ENCODE data around the gene TH. TPM values are rescaled to one million over a fixed set of nuclear protein-coding genes. Genes with fewer than 3 reads are reported as not detected.
"Not testable (repeated sequence)": the region's sequence is repeated elsewhere in the genome, so short reads cannot be mapped to it uniquely, and the experiment has no call there.

TH gene
- total RNA-seq, 1 donor from 2014 or later: 0.40 TPM

DNA sequence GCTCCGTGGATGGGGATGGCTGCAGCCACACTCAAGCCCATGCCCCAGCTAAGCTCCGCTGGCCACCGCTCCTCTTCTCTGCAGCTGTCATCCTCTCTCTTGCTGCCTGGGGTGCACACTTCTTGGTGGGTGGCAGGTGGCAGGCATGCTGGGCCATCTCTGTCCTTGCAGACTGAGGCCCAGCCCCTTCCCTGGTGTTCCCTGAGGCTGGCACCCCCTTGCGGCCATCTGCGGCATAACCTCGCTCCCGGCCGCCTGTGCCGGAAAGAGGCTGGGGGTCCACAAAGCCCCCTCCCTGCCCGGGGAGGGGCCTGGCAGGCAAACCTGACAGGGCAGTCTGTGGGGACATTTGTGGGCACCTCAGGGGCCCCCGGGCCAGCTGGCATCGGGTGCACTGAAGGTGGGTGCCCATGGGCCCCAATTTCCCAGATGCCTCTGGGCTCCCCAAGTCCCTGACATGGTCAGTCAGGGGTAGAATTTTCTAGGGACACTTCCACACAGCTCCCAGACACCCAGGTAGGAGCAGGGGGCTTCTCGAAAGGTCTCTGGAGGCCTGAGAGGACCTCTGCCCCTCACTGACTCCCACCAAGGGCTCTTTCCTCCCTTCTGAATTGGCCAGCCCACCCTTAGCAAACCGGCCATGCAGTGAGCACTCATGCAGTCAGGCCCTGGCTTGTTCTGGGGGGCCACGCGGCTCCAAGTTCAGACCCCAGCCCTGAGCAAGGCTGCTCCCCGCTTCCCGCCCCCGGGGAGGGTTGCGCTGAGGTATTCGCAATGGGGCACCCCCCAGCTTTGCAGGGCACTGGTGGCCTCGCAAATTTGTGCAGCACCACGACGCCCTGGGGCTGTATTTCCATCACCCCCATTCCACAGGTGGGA lies 23.5 kb upstream of the TH start:
- ATAC-seq: no peak

DNA sequence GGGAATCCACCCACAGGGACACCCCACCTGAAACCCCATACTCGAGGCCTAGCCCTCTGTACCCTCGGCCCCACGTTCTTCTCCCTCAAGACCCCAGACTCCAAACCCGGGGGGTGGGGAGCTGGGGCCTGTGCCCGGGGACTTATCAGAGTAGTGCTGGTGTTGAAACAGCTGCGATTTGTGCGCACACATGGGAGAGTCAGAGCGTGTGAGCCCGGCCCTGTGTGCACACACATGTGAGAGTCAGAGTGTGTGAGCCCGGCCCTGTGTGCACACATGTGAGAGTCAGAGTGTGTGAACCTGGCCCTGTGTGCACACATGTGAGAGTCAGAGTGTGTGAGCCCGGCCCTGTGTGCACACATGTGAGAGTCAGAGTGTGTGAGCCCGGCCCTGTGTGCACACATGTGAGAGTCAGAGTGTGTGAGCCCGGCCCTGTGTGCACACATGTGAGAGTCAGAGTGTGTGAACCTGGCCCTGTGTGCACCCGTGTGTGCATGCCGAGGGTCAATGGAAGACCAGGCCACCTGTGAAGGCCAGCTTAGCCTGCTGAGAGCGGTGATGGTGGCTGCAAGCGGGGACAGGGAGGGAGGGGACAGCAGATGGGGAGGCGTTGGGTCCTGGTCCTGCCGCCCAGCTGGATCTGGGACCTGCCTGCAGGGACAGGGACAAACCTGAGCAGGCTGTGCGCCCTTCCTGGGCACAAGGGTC lies 22.4 kb upstream of the TH start:
- ATAC-seq: not testable (repeated sequence)

DNA sequence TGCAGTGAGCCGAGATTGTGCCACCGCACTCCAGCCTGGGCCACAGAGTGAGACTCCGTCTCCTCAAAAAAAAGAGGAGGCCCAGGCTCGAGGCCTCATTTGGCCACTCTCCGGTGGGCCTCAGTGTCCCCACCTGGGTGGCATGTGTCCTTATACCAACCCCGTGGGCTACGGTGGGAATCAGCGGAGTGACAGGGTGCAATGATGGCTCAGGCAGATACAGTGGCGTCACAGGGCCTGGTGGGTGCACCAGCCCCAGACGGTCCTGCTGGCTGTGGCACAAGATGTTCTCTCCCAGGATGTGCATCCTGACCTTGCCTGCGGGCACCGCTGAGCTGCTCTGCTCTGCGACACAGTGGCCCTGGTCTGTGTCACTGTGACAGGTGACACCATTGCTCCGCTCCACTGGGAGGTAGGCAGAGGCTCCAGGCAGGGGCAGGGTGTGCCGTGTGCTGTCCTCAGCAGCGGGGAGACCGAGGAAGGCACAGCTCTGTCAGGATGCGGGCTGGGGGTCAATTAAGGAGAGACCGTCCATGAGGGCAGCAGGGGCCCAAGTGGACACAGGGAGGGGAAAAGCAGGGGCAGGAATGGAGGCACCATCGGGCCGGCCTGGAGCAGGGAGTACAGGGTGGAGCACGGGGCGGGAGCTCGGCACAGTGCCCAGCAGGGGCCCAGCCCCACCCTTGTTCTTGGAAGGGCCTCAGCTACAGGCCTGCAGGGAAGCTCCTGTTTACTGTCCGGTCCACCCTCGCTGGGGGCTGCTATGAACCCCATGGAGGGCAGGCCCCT lies 21.7 kb upstream of the TH start:
- no peak for ATAC-seq

DNA sequence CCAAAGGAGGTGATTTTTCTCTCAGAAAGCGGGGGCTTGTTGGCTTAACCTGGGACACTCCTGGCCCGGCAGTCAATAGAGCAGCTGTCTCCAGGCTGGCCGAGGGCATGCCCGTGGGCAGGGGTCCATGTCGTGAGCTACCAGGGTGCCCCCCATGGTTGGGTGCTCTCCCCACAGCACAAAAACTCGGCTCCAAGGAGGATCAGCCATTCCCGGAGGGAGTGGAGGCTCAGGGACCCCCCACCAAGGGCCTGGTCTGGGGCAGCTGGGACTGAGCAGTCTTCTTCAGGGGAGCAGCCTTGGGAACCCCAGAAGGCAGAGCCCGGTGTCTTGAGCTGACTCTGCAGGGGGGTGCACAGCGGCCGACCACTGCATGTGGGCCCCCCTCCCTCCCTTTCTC lies 20.8 kb upstream of the TH start:
- ATAC-seq: no peak

DNA sequence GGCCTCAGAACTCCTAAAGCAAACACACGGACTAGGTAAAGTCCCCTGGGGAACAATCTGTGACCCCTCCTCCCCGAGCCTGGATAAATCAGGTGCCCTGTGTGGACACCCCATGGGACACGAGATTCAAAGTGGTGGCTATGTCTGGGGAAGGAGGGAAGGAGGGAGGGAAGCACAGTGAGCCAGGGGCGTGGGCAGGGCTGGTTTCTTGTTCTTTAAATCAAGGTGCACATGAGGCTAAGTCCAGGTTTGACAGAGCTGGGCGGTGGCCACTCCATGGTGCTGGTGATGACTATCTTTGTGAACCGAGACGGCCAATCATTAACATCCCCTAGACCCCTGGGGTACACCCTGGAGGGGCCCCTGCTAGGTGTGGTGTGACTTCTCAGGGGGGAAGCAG lies 20.3 kb upstream of the TH start:
- ATAC-seq: no peak

DNA sequence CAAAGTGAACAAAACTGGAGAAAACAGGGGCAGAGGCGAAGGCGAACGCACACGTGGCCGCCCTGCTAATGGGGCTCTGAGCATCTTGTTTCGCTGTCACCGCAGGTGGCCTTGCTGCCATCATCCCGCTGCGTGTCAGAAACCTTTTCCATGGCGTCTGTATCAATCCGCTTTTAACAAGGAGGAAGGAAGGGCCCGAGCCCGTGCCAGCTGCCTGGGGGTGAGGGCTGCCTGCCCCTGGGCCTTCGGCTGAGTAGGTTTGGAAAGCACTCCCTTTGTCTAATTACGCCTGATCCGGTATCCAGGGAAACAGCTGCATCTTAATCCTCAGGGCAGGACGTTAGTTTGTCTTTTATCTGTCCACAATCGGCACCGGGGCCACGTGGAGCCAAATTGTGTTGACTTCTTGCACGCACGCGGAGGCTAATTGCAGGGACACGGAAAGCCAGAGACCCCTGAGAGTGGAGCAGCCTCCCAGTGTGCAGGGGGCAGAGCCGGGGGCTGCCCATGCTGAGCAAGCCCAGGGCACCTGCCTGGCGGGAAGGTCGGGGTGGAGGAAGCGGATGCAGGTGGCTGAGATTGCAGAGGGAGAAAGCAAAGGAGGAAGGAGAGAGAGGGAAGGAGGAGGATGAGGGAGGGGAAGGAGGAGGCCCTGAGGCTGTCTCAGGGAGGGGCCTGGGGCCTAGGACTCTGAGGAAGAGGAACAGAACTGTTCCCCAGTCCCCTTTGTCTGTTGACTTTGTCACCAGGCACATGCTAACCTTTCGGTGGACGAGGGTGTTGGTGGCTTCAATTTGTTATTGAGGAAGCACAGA lies 19.2 kb upstream of the TH start:
- ATAC-seq: no peak

DNA sequence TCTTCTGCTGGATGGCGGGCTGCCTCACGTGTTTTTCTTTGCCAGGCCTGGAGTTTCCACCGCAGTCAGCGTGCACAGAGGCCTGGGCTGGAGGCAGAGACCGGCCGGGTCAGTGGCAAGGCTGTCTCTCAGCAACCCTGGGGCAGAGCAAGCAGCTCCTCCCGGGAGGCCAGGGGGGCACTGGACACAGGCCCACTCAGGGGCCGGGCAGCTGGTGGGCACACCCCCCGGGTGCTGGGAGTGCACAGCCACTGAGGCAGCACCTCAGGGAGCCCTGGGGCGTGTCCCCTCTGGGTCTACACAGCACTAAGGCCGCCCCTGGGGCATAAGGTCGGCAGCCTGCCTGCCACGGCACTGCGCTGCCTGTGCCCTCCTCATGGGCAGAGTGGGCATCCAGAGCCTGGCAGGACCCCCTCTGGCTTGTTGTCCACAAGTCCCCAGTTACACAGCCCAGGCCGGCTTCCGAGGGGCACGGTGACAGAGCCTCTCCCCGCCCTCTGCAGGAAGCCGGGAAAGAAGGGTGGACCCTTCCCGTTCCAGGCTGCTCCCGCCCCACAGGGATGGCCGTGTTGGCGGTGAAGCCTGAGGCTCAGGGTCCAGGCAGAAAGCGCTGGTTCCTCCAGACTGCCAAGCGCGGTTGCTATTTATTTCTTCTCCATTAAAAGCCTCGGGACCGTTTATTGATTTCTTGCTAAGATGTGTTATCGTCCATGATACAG lies 18.5 kb upstream of the TH start:
- no peak for ATAC-seq

DNA sequence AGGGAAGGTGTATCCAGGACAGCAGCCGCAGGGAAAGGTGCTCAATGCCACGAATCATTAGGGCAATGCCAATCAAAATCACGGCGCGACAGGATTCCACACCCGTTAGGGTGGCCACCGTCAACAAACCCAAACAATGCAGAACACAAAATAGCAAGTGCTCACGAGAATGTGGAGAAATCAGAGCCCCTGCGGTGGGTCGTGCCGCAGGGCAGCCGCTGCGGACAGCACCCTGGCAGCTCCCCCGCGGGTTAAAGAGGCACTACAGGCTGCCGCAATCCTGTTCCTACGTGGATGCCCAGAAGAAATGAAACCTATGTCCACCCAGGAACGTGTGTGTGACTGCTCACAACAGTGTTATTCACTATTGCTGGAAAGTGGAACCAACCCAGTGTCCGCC lies 17.1 kb upstream of the TH start:
- ATAC-seq: no peak

DNA sequence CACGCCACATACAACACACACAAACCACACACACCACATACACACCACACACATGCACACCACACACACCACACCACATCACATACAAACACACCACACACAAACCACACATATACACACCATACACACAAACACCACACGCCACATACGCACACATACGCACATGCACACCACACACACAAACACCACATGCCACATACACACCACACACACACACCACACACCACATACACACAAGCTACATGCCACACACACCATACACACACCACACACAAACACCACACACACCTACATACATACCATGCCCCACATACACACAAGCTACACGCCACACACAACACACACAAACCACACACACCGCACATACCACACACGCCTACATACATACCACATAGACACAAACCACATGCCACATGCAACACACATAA lies 15.7 kb upstream of the TH start:
- no peak for ATAC-seq

DNA sequence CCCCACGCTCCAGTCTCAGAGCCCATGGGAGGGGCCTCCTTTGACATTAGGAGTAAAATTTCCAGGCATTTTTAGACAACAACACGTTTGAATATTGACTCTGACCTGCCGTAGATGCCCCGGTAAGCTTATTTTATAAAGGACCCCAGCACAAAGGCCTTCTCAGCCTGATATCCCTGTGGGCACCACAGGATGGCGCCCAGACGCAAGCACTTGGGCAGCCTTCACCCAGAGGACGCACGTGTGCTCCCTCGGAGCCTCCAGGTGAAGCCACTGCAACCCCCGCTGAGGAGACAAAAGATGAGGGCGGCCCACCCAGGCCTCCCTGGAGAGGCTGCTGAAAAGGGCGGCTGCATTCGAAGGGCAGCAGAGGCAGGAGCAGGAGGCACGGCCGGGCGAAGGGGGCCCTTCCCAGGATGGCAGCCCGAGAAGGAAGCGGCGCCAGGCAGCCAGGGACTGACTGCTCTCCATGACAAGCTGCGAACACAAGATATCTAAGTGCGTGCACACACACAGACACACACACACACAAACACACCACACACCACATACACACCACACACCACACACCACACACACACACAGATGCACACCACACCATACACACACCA lies 15.2 kb upstream of the TH start:
- peak; percentile 48 for ATAC-seq

DNA sequence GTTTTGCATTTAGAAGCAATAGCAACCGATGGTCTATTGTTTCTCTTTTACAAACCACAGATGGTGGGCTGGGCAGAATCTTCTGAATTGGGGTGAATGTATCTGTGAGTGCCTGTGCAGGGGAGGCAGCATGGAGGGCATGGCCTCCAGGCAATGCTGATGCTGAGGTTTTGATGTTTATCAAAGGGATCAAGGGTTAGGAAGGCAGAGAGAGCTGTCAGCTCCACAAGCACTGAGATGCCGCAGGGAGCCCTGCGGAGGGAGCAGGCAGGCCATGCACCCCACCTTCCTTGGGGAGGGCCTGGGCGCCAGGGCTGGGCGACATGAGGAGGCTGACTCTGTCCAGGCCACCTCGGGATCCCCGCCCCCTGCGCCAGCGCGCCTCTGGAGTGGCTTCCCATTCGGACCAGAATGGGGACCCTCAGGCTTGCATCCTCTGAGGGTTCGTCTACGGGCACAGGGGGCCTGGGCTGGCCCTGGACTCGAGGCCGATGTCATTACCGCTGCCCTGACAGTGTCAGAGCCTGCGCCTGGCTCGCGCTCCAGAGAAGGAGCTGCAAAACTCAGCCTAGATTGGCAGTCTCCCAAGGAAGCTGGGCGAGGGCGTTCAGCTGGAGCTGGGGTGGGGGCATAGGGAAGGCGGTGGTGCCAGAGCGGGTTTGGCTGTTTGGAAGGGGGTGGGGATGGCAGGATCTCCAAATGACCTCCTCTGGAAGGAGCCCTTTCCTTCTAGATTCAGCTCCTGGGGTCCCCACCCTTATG lies 13.9 kb upstream of the TH start:
- ATAC-seq: no peak

DNA sequence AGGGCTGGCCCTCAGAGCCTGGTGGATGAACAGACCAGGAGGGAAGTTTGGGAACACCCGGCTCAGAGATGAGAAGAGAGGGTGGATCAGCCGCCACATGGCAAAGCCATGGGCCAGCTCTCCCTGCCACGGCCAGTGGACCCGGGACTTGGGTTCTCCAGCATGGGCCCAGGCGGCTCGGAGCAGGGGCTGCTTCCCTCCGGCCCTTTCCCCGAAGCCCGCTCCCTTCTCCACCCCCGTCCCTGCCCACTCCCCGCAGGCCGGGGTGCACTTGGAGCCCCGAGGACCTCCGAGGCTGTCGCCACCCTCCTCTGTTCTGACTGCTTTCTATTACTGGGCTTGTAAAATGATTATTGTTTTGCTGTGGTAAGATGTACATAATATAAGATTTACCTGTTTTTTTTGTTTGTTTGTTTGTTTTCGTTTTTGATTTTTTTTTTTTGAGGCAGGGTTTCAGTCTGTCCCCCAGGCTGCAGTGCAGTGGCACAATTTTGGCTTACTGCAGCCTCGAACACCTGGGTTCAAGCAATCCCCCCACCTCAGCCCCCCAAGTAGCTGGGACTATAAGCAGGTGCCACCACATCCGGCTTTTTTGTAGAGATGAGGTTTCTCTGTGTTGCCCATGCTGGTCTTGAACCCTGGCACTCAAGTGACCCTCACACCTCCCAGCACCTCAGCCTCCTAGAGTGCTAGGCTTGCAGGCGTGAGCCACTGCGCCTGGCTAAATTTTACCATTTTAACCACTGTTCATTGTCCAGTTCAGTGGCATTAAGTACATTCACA lies 11.3 kb upstream of the TH start:
- ATAC-seq: no peak

DNA sequence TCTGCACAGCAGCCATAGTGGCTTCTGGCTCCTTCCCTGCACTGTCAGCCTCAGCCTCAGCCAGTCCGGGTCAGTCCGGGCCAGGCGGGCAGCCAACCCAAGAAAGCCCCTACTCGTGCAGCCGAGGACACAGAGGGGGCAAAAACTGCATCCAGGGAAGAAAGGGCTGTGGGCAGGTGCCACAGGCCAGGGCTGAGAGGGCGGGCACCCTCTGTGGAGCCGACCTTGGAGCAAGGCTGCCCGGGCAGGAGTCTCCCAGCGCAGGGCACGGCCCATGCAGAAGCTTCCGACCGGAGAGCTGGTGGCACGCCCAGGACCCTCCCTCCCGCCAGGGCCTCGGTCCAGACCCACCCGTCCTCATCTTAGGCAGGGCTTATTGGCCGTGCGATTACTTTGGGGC lies 10.5 kb upstream of the TH start:
- no peak for ATAC-seq

DNA sequence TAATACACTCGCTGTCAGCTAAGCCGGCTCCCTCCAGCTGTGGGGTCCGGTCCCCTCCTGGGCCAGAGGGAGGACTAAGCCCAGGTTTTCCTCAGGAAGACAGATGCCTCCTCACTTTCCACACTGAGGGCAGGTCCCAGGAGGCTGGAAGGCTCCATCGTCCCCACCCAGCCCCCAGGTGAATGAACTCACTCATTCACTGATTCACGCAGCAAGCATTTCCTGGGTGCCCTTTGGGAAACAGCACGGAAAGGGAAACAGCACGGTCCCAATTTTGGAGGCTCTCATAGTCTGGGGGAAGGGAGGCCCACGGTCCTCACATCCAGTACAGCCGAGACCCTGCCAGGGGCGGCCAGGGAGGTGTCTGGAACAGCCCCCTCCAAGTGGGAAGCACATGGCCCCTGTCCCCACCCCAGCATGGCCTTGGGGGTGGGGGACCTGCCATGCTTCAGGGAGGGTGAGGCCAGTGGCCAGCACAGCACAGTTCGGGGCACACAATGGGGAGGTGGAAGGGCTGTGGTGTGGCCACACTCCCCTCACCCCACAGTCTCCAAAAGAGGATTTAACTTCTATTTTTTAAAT lies 9.3 kb upstream of the TH start:
- ATAC-seq: peak; percentile 21

DNA sequence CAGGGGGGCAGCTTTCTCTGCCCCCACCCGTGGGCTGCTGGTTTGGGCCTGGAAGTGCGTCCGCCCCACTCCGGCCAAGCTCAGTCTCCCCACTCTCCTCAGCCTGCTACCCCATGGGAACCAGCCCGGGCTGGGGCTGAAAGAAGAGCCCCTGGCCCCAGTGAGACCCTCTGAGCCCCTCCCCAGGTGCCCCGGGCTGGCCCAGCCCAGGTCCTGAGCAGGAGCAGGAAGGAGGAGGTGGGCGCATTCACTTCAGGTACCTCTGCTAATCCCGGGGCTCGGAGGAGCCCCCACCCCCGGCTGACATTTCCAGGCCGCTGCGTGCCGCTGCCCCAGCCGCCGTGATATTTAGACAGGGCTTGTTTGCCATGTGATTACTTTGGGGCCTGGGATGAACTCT lies 8.7 kb upstream of the TH start:
- ATAC-seq: no peak

DNA sequence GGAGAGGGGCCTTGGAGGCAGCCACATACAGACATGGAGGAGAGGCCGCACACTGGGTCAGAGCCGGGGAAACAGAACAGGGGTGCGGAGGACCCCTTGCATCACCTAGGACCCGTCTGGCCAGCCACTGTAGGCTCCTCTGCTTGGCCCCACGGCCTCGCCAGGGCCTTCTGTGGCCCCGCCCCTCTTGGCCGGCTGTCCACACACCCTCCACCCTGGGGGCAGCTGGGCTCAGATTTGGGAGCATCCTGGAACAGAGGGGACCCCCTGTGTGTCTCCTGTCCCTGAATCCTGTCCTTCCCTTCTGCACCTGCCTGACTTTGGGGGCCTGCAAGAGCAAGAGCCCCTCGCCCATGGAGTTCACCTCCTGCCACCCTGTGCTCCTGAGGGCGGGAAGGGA lies 7.9 kb upstream of the TH start:
- no peak for ATAC-seq

DNA sequence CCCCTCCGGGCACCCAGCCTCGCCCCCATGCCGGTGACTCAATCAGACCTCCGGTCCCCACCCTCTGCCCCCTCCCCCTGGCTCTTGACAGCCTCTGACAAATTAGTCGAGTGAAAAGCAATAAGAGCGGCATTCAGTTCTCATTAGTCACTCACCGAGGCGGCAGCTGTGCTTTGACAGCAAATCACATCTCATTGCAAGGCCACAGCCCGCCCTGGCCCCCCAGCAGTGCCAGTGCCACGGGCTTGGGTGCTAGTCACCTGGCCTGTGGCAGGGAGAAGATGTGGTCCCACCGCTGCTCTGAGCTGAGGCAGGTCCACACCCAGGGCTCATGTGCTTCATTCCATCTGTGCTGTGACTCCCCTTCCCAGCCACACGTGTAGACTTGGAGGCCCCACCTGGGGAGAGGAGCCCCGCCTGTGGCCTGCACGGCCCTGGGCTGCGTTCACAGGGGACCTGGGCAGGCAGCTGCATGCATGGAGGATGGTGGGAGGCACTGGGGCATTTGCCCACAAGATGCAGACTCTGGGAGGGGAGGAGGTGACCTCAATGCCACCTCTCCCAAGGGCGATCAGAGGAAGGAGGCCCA lies 7.4 kb upstream of the TH start:
- ATAC-seq: peak; percentile 38

DNA sequence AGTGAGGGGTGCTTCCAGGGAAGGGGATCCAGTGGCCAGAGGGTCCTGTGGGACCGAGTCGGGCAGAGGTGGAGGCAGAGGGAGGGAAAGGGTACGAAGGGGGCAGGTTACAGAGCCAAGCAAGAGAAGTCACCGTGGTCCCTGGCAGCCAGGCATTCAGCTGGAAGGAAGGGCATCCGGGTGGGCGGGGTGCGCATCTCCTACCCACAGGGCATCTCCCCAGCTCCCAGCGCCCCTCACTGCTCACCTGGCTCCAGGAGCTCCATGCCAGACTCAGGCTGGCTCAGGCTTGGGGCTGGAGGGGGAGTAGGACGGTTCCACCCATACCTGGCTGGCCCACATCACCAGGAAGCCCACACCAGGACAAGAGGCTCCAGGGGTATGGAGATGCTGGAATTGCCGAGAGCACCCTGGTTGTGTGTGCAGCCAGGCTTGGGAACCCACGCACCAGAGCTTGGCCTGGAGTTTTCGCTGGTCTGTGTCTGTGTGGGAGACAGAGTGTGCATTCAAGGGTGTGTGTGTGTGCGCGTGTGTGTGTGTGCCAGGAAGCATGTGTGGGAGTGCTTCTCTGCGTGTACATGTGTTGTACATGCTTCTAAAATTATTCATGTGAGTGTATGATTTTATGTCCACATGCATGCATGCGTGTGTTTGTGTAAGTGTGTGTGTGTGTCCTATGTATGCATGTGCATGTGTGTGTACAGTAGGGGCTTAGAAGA lies 6.6 kb upstream of the TH start:
- not testable (repeated sequence) for ATAC-seq
